HCT116 (cell line): ENCODE measurements around the gene FAR2.

ENCODE experiments used
- CEBPB ChIP-seq: IDR thresholded peaks from 2 replicates; pipeline ENCODE4 v1.6.1; 2012; ENCODE audit warnings: low read depth
- POLR2A ChIP-seq: IDR thresholded peaks from 2 replicates; pipeline ENCODE4 v1.7.0; 2011; ENCODE audit warnings: borderline replicate concordance; ENCODE audit not compliant: insufficient read depth, insufficient read length; ENCODE audit errors: extremely low read depth
- POLR2AphosphoS5 ChIP-seq: IDR thresholded peaks from 2 replicates; pipeline ENCODE4 v1.6.1; 2011; ENCODE audit warnings: mild to moderate bottlenecking, low read depth, low read length, moderate library complexity
- SP1 ChIP-seq: IDR thresholded peaks from 2 replicates; pipeline ENCODE4 v1.6.1; 2012; ENCODE audit warnings: low read depth
- ZNF274 ChIP-seq: fragments of 200-500 bp; sonication (Bioruptor generic); IDR thresholded peaks from 2 replicates; pipeline ENCODE4 v1.6.1; 2014; ENCODE audit warnings: mild to moderate bottlenecking, low read depth, low read length, inconsistent platforms
- TF ChIP-seq, protein P1 (sequence below): IDR thresholded peaks from 2 replicates; pipeline ENCODE4 v1.6.1; 2012; ENCODE audit warnings: low read depth
- TF ChIP-seq, protein P2 (sequence below), 3 experiments: fragments of 200-600 bp in 1 of 3; sonication (generic) in 1 of 3; IDR thresholded peaks in 2 of 3; conservative IDR thresholded peaks in 1 of 3; 2 replicates each; pipeline ENCODE4 v1.5.1; 2012 to 2017; ENCODE audit warnings: low read depth in 2 of 3, low read length in 2 of 3, antibody characterized with exemption in 1 of 3, borderline replicate concordance in 1 of 3, control low read depth in 1 of 3, mild to moderate bottlenecking in 1 of 3, mixed read lengths in 1 of 3, mixed run types in 1 of 3, moderate library complexity in 1 of 3; ENCODE audit not compliant: insufficient read depth in 1 of 3
- TF ChIP-seq, protein P3 (sequence below): IDR thresholded peaks from 2 replicates; pipeline ENCODE4 v1.6.1; 2012

DNA sequence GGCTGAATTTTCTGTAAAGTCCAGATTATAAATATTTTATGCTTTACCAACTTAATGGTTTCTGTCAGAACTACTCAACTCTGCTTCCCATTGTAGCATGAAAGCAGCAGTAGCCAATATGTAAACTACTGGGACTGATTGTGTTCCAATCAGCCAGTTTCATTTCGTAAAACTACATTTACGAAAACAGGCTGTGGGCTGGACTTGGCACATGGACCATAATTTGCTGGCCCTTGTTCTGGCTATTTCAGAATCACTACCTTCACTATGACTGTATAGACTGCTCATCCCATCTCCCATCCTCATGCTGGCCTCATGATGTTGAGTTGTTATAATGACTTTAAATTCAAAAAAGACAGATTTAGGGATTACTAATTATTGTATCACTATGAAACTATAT lies 38.7 kb downstream of the FAR2 start:
- TF ChIP-seq, protein P1, sequence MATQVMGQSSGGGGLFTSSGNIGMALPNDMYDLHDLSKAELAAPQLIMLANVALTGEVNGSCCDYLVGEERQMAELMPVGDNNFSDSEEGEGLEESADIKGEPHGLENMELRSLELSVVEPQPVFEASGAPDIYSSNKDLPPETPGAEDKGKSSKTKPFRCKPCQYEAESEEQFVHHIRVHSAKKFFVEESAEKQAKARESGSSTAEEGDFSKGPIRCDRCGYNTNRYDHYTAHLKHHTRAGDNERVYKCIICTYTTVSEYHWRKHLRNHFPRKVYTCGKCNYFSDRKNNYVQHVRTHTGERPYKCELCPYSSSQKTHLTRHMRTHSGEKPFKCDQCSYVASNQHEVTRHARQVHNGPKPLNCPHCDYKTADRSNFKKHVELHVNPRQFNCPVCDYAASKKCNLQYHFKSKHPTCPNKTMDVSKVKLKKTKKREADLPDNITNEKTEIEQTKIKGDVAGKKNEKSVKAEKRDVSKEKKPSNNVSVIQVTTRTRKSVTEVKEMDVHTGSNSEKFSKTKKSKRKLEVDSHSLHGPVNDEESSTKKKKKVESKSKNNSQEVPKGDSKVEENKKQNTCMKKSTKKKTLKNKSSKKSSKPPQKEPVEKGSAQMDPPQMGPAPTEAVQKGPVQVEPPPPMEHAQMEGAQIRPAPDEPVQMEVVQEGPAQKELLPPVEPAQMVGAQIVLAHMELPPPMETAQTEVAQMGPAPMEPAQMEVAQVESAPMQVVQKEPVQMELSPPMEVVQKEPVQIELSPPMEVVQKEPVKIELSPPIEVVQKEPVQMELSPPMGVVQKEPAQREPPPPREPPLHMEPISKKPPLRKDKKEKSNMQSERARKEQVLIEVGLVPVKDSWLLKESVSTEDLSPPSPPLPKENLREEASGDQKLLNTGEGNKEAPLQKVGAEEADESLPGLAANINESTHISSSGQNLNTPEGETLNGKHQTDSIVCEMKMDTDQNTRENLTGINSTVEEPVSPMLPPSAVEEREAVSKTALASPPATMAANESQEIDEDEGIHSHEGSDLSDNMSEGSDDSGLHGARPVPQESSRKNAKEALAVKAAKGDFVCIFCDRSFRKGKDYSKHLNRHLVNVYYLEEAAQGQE: no peak
- TF ChIP-seq, protein P2, sequence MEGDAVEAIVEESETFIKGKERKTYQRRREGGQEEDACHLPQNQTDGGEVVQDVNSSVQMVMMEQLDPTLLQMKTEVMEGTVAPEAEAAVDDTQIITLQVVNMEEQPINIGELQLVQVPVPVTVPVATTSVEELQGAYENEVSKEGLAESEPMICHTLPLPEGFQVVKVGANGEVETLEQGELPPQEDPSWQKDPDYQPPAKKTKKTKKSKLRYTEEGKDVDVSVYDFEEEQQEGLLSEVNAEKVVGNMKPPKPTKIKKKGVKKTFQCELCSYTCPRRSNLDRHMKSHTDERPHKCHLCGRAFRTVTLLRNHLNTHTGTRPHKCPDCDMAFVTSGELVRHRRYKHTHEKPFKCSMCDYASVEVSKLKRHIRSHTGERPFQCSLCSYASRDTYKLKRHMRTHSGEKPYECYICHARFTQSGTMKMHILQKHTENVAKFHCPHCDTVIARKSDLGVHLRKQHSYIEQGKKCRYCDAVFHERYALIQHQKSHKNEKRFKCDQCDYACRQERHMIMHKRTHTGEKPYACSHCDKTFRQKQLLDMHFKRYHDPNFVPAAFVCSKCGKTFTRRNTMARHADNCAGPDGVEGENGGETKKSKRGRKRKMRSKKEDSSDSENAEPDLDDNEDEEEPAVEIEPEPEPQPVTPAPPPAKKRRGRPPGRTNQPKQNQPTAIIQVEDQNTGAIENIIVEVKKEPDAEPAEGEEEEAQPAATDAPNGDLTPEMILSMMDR (IDR thresholded peaks at IDR 0.05 in 2 of 3, conservative IDR thresholded peaks at IDR 0.05 in 1 of 3; ENCODE audit: borderline replicate concordance in 1 of 3, insufficient read depth in 1 of 3, low read depth in 2 of 3, low read length in 2 of 3): no peak
- no peak for TF ChIP-seq ZNF274
- no peak for TF ChIP-seq CEBPB
- no peak for TF ChIP-seq POLR2AphosphoS5
- TF ChIP-seq SP1: no peak
- TF ChIP-seq POLR2A: no peak
- TF ChIP-seq, protein P3, sequence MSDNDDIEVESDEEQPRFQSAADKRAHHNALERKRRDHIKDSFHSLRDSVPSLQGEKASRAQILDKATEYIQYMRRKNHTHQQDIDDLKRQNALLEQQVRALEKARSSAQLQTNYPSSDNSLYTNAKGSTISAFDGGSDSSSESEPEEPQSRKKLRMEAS: no peak
